HG03066 (cell line): ENCODE measurements around the gene DELE1.
"Not testable (repeated sequence)": the region's sequence is repeated elsewhere in the genome, so short reads cannot be mapped to it uniquely, and the experiment has no call there.

Experiments used
- ATAC-seq: cut with Tn5 transposase; IDR thresholded peaks from one replicate; pipeline ENCODE4 v1.9.1; 2021; ENCODE audit warnings: low read depth; ENCODE audit not compliant: unreplicated experiment

DELE1 gene

DNA sequence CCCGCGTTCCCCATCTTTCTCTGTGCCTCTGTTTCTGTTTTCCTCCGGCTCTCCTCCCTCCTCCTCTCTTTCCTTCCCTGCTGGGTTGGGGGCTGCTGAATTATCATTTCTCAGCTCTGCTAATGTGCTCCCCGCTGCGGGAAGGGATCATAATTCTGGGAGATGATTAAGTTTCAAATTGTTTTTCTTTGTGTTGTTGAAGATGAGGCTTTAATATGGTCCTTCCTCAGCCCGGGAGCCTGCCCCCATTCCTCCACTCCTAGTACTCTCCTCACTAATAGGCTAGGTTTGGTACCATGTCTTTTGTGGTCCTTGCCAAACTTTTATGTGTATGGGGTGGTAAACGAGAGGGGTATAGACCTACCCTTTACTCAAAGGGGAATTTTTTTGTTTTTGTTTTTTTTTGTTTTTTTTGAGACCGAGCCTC lies 39.8 kb upstream of the DELE1 start:
- ATAC-seq, result no peak

- no peak for ATAC-seq
Measured at GRCh38 chr5:141889282-141889871, 34.3 kb upstream of the DELE1 start.

DNA sequence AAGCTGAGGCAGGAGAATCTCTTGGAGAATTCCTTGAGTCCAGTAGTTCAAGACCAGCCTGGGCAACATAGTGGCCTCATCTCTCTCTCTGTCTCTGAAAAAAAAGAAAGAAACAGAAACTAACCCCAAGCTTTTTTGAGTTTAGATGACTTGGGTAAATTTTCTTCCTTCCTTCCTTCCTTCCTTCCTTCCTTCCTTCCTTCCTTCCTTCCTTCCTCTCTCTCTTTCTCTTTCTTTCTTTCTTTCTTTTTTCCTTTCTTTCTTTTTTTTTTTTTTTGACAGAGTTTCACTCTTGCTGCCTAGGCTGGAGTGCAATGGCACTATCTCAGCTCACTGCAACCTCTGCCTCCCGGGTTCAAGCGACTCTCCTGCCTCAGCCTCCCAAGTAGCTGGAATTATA lies 33.2 kb upstream of the DELE1 start:
- not testable (repeated sequence) for ATAC-seq

GRCh38 chr5:141897425-141897824 lies 26.2 kb upstream of the DELE1 start:
- ATAC-seq, result no peak

DNA sequence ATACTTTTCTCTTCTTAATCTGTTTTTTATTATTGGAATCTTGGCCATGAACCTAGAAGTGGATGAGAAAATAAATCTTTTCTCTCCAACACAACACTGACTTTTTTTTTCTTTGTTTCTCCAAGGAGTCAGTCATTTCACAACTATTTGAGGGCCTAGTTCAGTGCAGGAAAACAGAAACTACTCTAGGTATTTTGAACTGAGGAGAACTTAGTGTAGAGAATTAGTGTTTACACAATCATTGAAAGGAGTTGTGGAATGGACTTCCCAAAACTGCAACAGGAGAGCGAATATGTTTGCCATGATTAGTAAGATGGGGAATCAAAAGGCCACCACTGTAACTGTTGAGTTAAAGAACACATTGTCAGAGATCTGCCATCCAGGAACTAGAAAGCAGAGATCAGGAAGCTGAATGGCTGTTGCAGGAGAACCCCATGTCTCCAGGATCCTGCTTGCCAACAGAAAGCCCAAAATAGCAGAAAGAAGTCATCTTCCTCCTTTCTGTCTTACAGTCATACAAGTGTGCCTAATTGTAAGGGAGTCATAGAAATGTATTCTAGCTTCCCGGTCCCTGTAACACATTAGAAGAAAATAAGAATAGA lies 25.1 kb upstream of the DELE1 start:
- ATAC-seq, result no peak

- ATAC-seq, result no peak
Measured at GRCh38 chr5:141902015-141902814, 21.5 kb upstream of the DELE1 start.

DNA sequence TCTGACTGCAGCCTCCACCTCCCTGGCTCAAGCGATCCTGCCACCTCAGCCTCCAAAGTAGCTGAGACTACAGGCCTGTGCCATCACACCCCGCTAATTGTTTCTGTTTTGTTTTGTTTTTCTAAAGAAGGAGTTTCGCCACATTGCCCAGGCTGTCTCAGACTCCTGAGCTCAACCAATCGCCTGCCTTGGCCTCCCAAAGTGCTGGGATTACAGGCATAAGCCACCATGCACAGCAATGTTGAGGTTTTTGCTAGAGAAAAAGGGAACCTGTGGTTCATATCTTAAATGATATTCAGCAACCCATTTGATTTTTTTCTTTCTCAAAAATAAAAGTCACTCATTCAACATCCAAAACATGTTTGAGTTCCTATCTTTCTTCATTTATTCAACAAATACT lies 20.4 kb upstream of the DELE1 start:
- ATAC-seq, result no peak

DNA sequence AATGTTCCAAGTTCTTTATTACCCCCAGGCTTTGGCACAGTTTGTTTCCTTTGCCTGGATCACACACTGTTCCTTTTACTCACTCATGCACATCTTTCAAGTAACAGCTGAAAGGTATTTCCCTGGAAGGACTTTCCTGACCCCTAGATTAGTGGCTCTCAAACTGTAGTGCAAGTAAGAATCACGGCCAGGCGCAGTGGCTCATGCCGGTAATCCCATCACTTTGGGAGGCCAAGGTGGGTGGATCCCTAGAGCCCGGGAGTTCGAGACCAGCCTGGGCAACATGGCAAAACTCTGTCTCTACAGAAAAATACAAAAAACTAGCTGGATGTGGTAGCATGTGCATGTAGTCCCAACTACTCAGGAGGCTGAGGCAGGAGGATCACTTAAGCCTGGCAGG lies 19.1 kb upstream of the DELE1 start:
- ATAC-seq, result no peak

DNA sequence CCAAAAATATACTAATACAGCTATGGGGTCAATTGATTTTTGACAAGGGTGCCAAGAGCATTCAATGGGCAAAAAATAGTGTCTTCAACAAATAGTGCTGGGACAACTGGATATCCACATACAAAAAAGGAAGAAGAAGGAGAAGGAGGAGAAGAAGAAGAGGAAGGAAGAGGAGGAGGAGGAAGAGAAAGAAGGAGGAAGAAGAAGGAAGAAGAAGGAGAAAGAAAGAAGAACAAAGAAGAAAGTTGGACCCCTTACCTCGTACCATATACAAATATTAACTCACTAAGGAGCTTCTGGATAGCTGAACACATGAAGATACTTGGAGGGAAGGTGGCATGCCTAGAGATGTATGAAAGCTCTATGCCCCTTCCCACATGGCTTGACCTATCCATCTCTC lies 17.2 kb upstream of the DELE1 start:
- ATAC-seq, result no peak

- no peak for ATAC-seq
Measured at GRCh38 chr5:141906972-141907371, 16.7 kb upstream of the DELE1 start.

DNA sequence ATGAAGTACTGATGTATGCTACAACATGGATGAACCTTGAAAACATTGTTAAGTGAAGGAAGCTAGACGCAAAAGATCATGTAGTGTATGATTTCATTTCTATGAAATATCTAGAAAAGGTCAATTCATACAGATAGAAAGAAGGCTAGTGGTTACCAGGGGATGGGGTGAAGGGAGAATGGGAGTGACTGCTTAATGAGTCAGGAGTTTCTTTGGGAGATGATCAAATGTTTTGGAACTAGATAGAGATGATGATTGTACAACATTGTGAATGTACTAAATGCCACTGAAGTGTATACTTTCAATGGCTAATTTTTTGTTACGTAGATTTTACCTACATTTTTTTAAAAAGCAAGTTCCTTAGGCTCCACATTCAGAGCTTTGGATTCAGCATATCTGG lies 14.9 kb upstream of the DELE1 start:
- no peak for ATAC-seq

- no peak for ATAC-seq
Measured at GRCh38 chr5:141909212-141909611, 14.5 kb upstream of the DELE1 start.

DNA sequence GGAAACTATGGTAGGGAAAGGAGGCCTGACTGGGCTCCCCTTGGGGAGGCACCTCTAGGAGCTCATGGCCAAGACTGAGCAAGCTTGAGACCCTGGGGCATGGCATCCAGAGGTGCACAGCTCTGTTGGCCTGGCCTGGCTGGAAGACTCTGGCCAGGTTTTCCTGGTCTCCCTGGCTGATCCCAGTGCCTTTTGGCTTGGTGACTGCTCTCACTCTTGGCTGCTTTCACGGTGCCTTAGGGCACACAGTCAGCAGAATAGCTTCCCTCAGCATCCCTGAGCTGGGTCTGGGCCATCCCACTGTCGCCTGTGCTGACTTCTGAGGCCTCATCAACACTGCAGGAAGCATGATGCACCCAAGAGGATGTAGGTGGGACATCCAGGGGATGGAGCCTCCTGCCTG lies 13.4 kb upstream of the DELE1 start:
- no peak for ATAC-seq

DNA sequence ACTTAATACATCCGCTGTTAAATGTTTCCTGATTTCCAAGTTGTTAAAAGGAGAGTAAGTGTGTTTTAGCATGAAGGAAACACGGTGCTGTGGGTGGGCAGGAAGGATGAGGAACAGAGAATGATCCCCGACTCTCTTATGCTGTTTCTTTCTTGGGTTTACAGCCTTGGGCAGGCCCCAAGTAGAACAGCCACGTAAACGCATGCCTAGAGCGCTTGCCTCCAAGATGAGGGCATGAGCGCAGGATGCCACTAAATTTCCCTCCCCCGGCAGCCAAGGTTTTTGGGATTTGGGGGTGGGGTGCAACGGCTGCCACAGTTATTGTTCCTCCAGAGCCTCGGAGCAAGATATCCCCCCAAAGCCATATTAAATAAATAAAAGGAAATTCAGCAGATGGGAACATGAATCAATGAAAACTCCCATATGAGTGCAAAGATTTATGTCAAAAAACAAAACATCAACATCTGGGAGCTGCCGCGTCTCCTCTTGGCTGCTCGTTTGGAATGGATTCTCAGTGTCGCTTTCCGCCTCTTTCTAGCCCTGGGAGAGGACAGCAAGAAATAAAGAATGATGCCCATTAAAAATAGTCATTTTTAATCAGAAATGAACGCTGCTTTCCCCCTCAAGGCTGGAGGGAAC lies 10.0 kb upstream of the DELE1 start:
- no peak for ATAC-seq

DNA sequence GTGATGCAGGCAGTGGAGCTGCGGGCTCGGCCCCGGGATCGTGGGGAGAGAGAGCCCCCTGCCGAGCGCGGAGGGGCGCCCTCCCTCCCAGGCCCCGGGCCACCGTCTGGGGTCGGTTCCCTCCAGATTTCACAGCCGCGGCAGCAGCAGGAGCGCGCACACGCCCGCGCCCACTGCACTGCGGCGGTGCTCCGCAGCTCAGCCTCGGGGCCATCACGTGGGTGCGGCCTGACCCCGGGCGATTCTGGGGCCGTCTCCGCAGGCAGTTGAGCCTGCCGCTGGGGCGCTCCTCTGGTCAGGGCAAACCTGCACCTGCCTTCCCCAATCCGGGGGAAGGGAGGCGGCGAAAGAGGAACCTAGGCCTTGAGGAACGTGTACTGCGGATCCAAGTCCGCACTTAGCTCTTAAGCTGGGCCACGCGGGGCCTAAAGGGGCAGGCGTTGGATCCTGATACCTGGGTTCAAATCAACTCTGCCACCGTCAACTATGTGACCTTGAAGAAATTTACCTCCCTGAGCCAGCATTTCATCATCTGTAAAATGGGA lies 9.4 kb upstream of the DELE1 start:
- ATAC-seq, result no peak

DNA sequence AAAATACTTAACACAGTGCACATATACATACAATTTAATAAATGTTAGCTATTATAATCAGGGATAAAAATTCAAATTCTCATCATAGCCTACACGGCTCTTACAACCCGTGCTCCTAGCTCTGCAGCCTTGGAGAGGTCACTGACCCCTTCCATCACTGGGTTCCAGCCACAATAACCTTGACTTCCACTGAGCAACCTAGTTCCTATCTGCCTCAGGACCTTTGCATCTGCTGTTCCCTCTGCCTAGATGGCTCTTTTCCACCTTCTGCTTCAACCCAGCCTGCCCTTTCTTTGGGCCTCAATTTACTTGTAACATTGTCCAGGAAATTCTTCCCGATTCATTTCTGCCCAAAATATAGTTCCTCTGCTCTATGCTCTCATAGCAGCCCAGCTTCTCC lies 8.9 kb upstream of the DELE1 start:
- ATAC-seq, result no peak

DNA sequence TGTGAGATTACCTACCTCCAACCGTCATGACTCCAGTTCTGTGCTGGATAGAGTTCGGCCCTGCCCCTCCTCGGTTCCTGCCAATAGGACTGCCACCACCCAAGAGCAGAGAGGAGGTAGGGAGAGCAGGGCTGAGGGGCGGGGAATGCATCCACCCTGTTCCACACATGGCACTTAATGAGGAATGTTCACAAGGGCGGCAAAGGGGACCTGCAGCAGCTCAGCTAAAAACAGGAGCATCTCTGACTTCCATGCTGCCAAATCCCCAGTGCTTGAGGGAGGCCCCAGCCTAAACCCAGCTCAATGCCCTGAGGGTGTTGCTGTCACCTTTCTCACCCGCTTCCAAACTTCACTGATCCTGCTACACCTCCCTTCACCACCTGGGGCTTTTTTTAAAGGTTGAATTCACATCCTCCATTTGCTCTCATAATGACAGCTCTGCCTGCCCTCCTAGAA lies 7.8 kb upstream of the DELE1 start:
- ATAC-seq, result no peak

DNA sequence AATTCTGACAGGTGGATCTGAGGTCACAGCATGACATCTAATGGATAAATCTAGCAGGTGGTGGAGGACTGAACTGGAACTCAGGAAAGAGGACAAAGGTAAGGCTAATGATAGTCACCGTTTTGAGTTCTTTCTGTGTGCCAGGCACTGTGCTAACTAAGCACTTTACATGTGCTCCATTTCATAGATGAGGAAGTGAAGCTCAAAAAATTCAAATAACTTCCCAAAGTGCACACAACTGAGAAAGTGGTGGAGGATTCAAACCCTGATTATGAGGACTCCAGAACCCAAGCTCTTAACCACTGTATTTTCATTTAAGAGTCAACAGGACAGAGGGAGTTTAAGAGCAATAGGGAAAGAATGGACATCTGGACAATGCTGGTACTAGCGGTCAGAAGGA lies 7.1 kb upstream of the DELE1 start:
- no peak for ATAC-seq

DNA sequence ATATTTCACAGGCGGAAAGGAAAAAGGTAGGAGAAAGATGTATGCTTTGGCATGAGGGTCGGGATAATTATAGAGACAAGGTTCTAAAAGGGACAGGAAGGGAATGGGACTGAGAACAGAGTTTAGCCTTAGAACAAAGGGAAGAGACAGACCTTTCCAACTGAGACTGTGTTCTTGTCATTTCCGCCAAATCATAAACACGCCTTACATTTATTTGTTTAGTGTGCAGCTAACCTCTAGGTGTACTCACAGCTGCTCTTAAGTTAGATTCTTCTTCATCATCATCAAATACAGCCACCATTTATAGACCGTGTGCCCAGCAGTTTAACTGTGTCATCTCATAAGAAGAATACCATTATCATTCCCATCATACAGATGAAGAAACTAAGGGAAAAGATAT lies 5.9 kb upstream of the DELE1 start:
- ATAC-seq, result no peak

DNA sequence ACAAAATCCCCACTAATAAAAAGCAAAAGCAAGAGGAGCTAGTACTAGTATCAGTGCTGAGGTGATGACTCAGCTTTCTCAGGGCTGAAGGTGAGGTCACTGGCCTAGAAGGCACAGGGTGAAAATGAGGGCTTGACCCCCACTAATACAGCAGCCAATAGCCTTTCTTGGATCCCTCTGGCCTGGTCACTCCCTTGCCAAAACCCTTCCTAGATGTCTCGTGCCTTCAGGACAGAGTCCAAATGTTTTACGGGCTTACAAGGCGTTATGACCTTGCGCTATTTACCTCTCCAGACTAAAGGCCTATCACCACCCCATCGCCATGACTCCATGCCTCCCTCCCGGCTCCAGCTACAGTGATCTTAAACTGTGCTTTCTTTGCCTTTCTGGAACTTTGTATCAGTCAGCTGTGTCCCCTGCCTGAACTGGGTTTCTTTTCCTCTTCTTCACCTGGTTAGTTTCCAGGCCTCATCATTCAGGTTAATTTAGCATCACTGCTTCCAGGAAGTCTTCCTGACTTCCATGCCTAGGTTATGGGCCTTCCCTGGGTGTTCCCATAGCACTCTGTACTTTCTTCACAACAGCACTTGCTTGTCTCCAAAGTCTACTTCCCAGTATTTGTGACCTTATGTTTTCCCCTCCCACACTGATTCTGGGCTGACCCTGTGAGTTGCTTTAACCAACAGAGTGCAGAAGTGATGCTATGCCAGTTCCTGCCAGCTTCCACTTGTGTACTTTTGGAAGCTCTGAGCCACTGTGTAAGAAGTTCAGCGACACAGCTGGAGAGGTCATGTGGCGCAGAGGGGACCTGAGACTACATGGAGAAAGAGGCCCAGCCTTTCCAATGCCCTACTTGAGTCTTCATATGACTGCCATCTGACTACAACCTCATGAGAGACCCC lies 4.2 kb upstream of the DELE1 start:
- ATAC-seq, result no peak
